ENCODE data around the gene ZNF215.
"Not testable (repeated sequence)": the region's sequence is repeated elsewhere in the genome, so short reads cannot be mapped to it uniquely, and the experiment has no call there.

Gene ZNF215

DNA sequence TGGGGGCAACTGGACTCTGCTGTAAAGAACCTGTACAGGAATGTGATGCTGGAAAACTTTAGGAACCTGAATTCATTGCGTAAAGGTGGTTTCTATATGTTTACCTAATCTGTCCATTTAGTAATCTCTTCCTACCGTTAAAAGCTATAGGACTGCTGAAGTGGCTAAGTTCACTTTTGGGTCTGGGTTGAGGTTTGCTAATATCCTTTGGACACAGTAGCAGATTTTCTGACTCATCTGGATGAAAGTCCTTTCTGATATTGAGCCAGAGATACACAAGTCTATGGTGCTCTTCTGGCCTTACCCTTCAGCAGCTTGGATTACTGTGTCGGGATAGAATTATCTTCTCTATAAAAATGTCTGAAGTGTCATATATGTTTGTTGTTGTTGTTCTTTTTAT, 16.9 kb downstream of the ZNF215 start:
- DNase-seq: no peak

GRCh38 chr11:6954248-6954647, 28.0 kb downstream of the ZNF215 start:
- not testable (repeated sequence) for DNase-seq

DNA sequence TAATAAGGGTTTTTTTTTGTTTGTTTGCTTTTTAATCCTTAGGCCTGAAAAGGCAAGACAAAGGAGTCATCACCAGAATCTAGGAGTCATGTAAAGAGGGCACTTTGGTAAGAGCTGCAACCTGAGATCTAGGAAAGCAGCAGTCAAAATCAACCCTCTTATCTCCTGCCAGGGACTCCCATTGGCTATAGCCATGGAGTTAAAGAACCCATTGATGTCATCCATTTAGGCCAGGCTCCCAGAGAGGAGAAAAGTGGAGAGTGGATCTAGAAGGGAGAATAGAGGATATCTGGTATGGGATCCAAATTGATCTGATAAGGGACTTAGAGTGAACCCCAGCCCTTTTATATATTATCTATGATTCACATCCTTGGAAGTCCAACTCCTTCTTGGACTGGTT, 35.9 kb downstream of the ZNF215 start:
- DNase-seq: no peak

- DNase-seq: no peak
Observed at GRCh38 chr11:6962673-6963072, 36.4 kb downstream of the ZNF215 start.

- DNase-seq: no peak
Observed at GRCh38 chr11:6968816-6969215, 42.6 kb downstream of the ZNF215 start.

DNA sequence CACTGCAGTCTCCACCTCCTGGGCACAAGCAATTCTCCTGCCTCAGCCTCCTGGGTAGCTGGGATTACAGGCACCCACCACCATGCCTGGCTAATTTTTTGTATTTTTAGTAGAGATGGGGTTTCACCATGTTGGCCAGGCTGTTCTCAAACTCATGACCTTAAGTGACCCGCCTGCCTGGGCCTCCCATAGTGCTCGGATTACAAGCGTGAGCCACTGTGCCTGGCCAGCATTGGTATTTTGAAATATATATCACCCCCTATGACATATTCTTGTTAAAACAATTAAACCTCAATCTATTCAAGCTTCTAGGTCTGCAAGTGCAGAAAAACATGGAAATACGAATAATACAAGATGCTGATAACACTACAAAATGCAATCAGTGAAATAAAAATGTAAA, 43.6 kb downstream of the ZNF215 start:
- not testable (repeated sequence) for DNase-seq

- DNase-seq: no peak
Observed at GRCh38 chr11:6979365-6979764, 53.1 kb downstream of the ZNF215 start.

DNA sequence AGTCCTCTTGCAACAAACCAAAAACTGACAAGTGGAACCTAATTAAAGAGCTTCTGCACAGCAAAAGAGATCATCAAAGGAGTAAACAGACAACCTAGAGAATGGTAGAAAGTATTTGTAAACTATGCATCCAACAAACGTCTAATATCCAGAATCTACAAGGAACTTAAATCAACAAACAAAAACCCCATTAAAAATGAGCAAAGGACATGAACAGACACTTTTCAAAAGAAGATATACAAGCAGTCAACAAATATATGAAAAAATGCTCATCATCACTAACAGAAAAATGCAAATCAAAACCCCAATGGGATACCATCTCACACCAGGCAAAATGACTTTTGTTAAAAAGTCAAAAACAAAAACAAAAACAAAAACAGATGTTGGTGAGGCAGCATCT, 60.3 kb downstream of the ZNF215 start:
- DNase-seq: no peak

DNA sequence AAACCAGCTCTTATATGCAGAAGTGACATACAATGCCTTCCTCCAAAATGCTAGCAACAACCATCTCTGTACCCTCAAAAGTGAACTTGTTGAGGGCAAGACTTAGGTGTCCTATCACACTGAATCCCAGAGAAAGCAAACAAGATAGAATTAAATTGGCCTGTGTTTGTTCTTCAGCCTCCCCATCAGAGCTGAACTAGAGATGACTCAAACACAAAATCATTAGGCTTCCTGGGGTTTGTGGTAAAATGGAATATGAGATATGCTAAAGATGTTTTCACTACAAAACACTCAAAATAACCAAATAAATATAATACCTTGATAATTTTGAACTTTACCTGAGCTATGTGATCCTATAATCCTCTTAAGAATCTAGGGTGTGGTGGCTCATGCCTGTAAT, 62.3 kb downstream of the ZNF215 start:
- DNase-seq: no peak

DNA sequence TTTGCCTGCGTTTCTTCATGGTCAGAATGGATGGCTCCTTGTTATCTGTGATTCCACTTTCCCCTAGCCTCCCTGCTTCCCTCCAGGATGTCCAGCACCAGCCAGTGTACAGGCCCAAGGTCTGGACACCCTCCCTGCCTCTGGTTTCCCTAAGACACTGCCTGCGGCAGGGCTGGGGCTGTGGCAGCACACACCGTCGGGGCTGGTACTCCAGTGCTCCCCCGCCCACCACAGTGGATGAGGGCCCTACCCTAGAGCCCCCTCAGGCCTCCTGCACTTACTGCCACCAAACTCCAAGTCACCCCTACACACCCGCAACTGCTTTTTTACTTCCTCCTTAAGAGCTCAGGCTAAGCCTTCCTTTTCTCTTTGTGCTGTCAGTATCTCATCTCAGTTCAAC, 65.0 kb downstream of the ZNF215 start:
- DNase-seq: no peak

DNA sequence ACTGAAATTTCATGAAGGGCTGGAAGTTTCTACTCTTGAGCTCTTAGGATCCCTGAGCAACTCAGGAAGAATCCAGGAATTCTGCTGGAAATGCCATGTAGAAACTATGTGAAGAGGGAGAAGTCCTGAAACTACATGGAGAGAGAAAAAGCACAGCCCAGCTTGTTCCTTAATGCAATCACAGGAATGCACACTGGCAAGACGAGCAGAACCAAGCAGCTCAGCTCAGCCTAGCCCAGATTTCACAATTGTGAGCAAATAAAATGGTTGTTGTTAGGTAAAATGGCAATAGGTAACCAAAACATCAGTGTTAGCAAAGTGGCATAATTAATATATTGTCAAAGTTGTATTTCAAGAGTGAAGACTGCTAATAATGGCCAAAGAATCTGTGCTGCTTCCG, 65.8 kb downstream of the ZNF215 start:
- DNase-seq: no peak

GRCh38 chr11:6992457-6993417, 66.5 kb downstream of the ZNF215 start:
- DNase-seq: no peak

DNA sequence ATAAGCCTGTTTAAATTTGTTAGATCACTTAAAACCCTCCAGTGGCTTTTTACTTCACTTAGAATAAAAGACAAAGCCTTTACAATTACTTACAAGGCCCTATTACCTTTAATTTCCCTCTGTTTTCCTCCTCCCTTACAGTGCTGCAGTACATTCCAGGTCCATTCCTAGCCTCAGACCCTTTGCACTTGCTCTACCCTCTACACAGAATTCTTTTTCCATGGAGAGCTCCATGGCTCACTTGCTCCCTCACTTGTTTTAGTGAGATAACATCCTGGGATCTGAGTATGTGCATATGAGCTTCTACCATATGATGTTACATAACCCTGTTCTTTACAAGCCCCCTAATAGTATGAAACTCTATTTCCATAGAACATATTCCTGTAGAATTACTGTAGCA, 69.5 kb downstream of the ZNF215 start:
- DNase-seq: no peak

DNA sequence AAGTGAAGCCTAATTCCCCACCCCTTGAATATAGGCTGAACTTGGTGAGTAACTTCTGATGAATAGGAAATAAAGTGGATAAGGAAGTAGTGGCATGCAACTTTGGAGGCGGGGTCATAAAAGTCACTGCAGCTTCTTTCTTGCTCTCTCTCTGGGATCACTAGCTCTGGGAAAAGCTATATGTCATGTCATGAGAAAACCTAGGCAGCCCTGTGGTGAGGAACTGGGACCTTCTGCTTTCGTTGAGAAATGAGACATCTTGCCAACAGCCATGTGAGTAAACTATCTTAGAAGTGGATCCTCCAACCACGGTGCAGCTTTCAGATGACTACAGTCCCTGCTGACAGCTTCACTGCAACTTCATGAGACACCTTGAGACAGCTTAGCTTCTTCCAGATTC, 78.3 kb downstream of the ZNF215 start:
- DNase-seq: no peak

Data from hematopoietic multipotent progenitor cell treated with erythropoietin and hydrocortisone succinate and interleukin-3 and kit ligand, for 8 days (in vitro differentiated cells).